HepG2 (cell line): Measurements from ENCODE around the gene SIGLEC1. TPM values are rescaled to one million over a fixed set of nuclear protein-coding genes. Genes with fewer than 3 reads are reported as not detected.

Source experiments
- CENPBD1 ChIP-seq: sonication (generic); formaldehyde crosslinking; IDR thresholded peaks from 2 replicates; pipeline ENCODE4 v1.8.0; 2022; ENCODE audit warnings: missing genetic modification reagents, low read depth, mild to moderate bottlenecking, borderline replicate concordance
- GFI1 ChIP-seq: sonication (generic); formaldehyde crosslinking; IDR thresholded peaks from 2 replicates; pipeline ENCODE4 v1.5.0; 2020; ENCODE audit warnings: missing genetic modification reagents, mild to moderate bottlenecking, borderline replicate concordance
- MBD4 ChIP-seq: IDR thresholded peaks from 2 replicates; pipeline ENCODE4 v1.6.1; 2012; ENCODE audit warnings: low read length, inconsistent platforms, borderline replicate concordance
- MLLT10 ChIP-seq: sonication (generic); formaldehyde crosslinking; IDR thresholded peaks from 2 replicates; pipeline ENCODE4 v1.4.0; 2020; ENCODE audit warnings: missing genetic modification reagents
- MXD1 ChIP-seq: sonication (generic); formaldehyde crosslinking; IDR thresholded peaks from 2 replicates; pipeline ENCODE4 v1.4.0; 2020; ENCODE audit warnings: mild to moderate bottlenecking, missing genetic modification reagents
- MXD3 ChIP-seq: IDR thresholded peaks from 2 replicates; pipeline ENCODE4 v1.6.1; 2016; ENCODE audit warnings: mild to moderate bottlenecking, missing biosample characterization, missing genetic modification reagents
- NR2F6 ChIP-seq, 2 experiments: IDR thresholded peaks; 2 replicates each; pipeline ENCODE4 v1.6.1; 2016; ENCODE audit warnings: antibody characterized with exemption in 1 of 2, mild to moderate bottlenecking in 1 of 2
- ONECUT2 ChIP-seq: sonication (generic); formaldehyde crosslinking; IDR thresholded peaks from 2 replicates; pipeline ENCODE4 v1.4.0; 2020; ENCODE audit warnings: missing genetic modification reagents
- RFX3 ChIP-seq: IDR thresholded peaks from 2 replicates; pipeline ENCODE4 v1.6.1; 2016; ENCODE audit warnings: missing biosample characterization, missing genetic modification reagents
- SALL1 ChIP-seq: sonication (generic); formaldehyde crosslinking; IDR thresholded peaks from 2 replicates; pipeline ENCODE4 v1.8.0; 2022; ENCODE audit warnings: mild to moderate bottlenecking, missing genetic modification reagents
- SRSF4 ChIP-seq: fragments of 200-400 bp; formaldehyde crosslinking; IDR thresholded peaks from one replicate; pipeline ENCODE4 v1.6.1; 2018; ENCODE audit warnings: mild to moderate bottlenecking, low read depth, low read length, moderate library complexity; ENCODE audit not compliant: poor library complexity, severe bottlenecking
- TEAD3 ChIP-seq: optimal IDR thresholded peaks from 2 replicates; pipeline ENCODE3; 2016; ENCODE audit warnings: borderline replicate concordance
- TP53 ChIP-seq: sonication (generic); formaldehyde crosslinking; conservative IDR thresholded peaks from 2 replicates; pipeline ENCODE4 v1.4.0; 2020; ENCODE audit warnings: missing genetic modification reagents
- ZBTB34 ChIP-seq: sonication (generic); formaldehyde crosslinking; IDR thresholded peaks from 2 replicates; pipeline ENCODE4 v1.8.0; 2022; ENCODE audit warnings: mild to moderate bottlenecking, missing genetic modification reagents
- ZNF142 ChIP-seq: sonication (generic); formaldehyde crosslinking; IDR thresholded peaks from 2 replicates; pipeline ENCODE4 v1.4.0; 2020; ENCODE audit warnings: missing genetic modification reagents
- ZNF430 ChIP-seq: sonication (generic); formaldehyde crosslinking; IDR thresholded peaks from 2 replicates; pipeline ENCODE4 v1.9.0; 2021; ENCODE audit warnings: mild to moderate bottlenecking, missing genetic modification reagents
- ZNF460 ChIP-seq: sonication (generic); formaldehyde crosslinking; IDR thresholded peaks from 2 replicates; pipeline ENCODE4 v1.5.1; 2020; ENCODE audit warnings: missing genetic modification reagents, mild to moderate bottlenecking, borderline replicate concordance
- ZNF543 ChIP-seq: sonication (generic); formaldehyde crosslinking; IDR thresholded peaks from 2 replicates; pipeline ENCODE4 v1.4.0; 2020; ENCODE audit warnings: mild to moderate bottlenecking, missing genetic modification reagents
- ZNF709 ChIP-seq: sonication (generic); formaldehyde crosslinking; IDR thresholded peaks from 2 replicates; pipeline ENCODE4 v1.5.0; 2020; ENCODE audit warnings: mild to moderate bottlenecking, missing genetic modification reagents
- ZNF740 ChIP-seq: sonication (generic); formaldehyde crosslinking; IDR thresholded peaks from 2 replicates; pipeline ENCODE4 v1.4.0; 2020; ENCODE audit warnings: missing genetic modification reagents
- ZSCAN12 ChIP-seq: sonication (generic); formaldehyde crosslinking; IDR thresholded peaks from 2 replicates; pipeline ENCODE4 v1.9.0; 2021; ENCODE audit warnings: mild to moderate bottlenecking, missing genetic modification reagents
- polyA plus RNA-seq, 8 experiments: library from polyadenylated mRNA; depleted of rRNA in 3 of 8; stranded (reverse) in 7 of 8; unstranded in 1 of 8; fragments of >200 nt; fragmentation: Illumina TruSeq in 4 of 8; extraction: Trizol in 4 of 8; gene quantifications; 2 replicates each; pipeline versions ENCODE4 v1.2.1 to v1.2.3, GENCODE V29; 2011 to 2016; ENCODE audit warnings: low read depth in 4 of 8, missing spikeins in 1 of 8, mixed read lengths in 1 of 8; ENCODE audit not compliant: insufficient read depth in 1 of 8
- total RNA-seq, 5 experiments: library from RNA; depleted of rRNA; stranded (reverse); fragments of >200 nt; fragmentation: Illumina TruSeq; extraction: Trizol; gene quantifications; 2 replicates each; pipeline ENCODE4 v1.2.3, GENCODE V29; 2016; ENCODE audit warnings: low read depth in 1 of 5

Gene SIGLEC1
- total and polyA plus RNA-seq, 2 of the 13 experiments (the other 11 are each of a cell fraction or from before 2014, with no cell fraction given), result 0.01 TPM; not detected in 1

GRCh38 chr20:3739054-3739925 is 26.9 kb upstream of the SIGLEC1 start (continued):
- peak; percentile 26; the same call in 1 of the 2 replicates for TF ChIP-seq ZNF142 (CRISPR knock-in tag)
- no peak for TF ChIP-seq MBD4
- peak; percentile 20; the same call in 1 of the 2 replicates for TF ChIP-seq ZNF543 (CRISPR knock-in tag)
- TF ChIP-seq ZNF740 (CRISPR knock-in tag), result peak; percentile 85
- TF ChIP-seq MXD3 (CRISPR knock-in tag), result peak; percentile 75; the same call in 1 of the 2 replicates
- no peak for TF ChIP-seq NR2F6 (IDR thresholded peaks at IDR 0.05)
- no peak for TF ChIP-seq NR2F6 (CRISPR knock-in tag; IDR thresholded peaks at IDR 0.05)
- no peak for TF ChIP-seq GFI1 (CRISPR knock-in tag)
- peak; percentile 38; the same call in 1 of the 2 replicates for TF ChIP-seq ZNF430 (CRISPR knock-in tag)
- no peak for TF ChIP-seq MXD1
- no peak for TF ChIP-seq ONECUT2 (CRISPR knock-in tag)
- no peak for TF ChIP-seq TP53 (CRISPR knock-in tag)
- TF ChIP-seq ZSCAN12 (CRISPR knock-in tag), result no peak
- no peak for TF ChIP-seq SRSF4
- TF ChIP-seq ZNF460 (CRISPR knock-in tag), result no peak
- no peak for TF ChIP-seq ZBTB34 (CRISPR knock-in tag)
- no peak for TF ChIP-seq RFX3 (CRISPR knock-in tag)
- peak; percentile 69 for TF ChIP-seq SALL1 (CRISPR knock-in tag)
- TF ChIP-seq CENPBD1 (CRISPR knock-in tag), result no peak; the same call in 1 of the 2 replicates
- TF ChIP-seq ZNF709 (CRISPR knock-in tag), result no peak
- TF ChIP-seq TEAD3 (CRISPR knock-in tag), result no peak
- no peak for TF ChIP-seq MLLT10 (CRISPR knock-in tag)
